ENCODE data around the gene HCFC2.

- TF ChIP-seq CTCF (IDR thresholded peaks at IDR 0.05; ENCODE audit: poor library complexity), result no peak
- no peak for TF ChIP-seq EZH2phosphoT487 (IDR thresholded peaks at IDR 0.05; ENCODE audit: low read depth, severe bottlenecking, unreplicated experiment)
- TF ChIP-seq EZH2 (IDR thresholded peaks at IDR 0.05; ENCODE audit: borderline replicate concordance), result no peak
These were observed 14.9 kb upstream of the HCFC2 start for GRCh38 chr12:104049278-104049902.
